ENCODE data around the gene CPA1. TPM values are rescaled to one million over a fixed set of nuclear protein-coding genes. Genes with fewer than 3 reads are reported as not detected.
A peak's percentile ranks its signal among the peaks of the same experiment; 100 is the strongest.

The CPA1 gene
- total RNA-seq, 2 donors from 2014 or later, result 0.29 TPM

- no peak for ATAC-seq
- no peak for DNase-seq
- intact Hi-C loops (cut with DNase I), result no loop called here
Measured at GRCh38 chr7:130413201-130413600, 32.9 kb downstream of the CPA1 start.

GRCh38 chr7:130415006-130415405 lies 34.7 kb downstream of the CPA1 start:
- intact Hi-C loops (cut with DNase I), result no loop called here
- DNase-seq, result no peak
- ATAC-seq, result no peak

DNA sequence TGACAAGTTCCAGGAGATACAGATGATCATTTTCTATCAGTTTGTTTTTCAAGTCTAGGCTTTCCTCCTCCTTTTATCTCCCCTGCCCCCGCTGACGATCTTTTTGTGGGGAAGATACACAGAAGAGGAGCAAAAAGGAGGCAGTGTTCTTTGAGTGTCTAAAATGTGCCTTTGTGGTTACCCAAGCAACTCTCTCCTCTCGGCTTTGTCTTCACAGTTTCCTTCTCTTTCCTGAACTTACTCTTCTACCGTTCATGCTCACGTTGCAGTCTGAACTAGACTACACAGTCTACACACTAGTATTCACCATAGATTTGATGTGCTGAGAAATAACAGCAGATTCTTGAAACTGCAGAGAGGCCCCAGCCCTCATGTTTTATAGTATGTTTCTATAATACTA lies 36.9 kb downstream of the CPA1 start:
- no peak for DNase-seq
- intact Hi-C loops (cut with DNase I), result no loop called here
- no peak for ATAC-seq

DNA sequence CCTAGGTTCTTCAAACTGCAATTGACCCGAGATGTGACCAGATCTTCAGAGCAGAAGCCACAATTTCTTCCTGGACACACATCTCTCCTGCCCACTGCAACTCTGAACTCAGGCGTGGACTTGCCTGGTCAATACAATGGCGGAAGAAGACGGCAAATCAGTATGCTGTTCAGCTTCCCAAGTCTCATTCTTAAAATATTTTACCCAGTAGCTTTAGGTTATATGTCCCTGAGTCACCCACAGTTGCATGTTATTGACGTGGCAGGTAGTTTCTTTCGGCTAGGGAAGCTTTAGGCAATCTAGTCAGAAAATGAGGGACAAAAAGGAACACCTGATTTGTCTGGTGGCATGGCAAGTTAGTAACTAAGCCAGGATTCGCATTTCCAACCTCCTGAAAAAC lies 38.0 kb downstream of the CPA1 start:
- intact Hi-C loops (cut with DNase I), result no loop called here
- no peak for DNase-seq
- ATAC-seq, result no peak

DNA sequence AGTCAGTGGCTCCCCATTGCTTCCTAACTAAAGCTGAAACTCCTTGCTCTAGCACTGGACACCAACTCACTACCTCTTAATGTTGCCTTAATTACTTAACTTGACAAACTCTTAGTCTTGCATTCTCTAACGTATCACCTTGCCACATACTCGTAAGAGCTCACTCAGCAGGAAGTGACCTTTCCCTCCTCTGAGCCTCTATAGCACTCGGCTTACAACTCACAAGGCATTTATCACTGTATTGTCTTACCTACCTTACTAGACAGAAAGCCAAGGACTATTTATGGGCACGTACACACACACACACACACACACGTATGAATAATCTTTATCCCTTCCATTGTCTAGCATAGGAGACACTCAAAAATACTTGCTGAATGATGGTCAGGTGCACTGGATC lies 39.4 kb downstream of the CPA1 start:
- ATAC-seq, result no peak
- intact Hi-C loops (cut with DNase I), result no loop called here

GRCh38 chr7:130420943-130421578 lies 40.8 kb downstream of the CPA1 start:
- ATAC-seq, result no peak
- DNase-seq, result no peak
- intact Hi-C loops (cut with DNase I), result no loop called here

More for the DNA sequence above, 39.4 kb downstream of the CPA1 start:
- no peak for DNase-seq

DNA sequence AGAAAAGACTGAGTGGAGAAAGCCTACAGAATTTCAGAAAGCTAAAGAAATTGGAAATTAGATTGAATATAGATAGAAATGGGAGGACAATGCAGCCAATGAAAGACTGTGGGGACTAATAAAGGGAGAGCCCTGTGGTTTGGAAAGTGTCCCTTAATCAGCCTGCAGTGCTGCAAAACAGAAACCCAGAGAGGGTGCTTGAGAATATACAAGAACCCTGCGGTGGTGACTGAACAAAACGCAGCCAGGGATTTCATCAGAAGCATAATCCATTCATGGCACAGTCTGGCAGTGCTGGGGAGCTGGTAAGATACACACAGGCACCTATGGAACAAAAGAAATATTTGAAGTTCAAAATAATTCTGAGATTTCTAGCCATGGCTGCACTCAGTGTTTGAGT lies 41.4 kb downstream of the CPA1 start:
- intact Hi-C loops (cut with DNase I), result no loop called here
- ATAC-seq, result peak in 1 of 2 donors; percentile 24

GRCh38 chr7:130423501-130424037 lies 43.3 kb downstream of the CPA1 start:
- DNase-seq (no peak), ATAC-seq (no peak)
- intact Hi-C loops (cut with DNase I), result no loop called here

More for the DNA sequence above, 41.4 kb downstream of the CPA1 start:
- DNase-seq, result no peak

- intact Hi-C loops (cut with DNase I), result no loop called here
- DNase-seq (no peak), ATAC-seq (no peak)
Measured at GRCh38 chr7:130425796-130426195, 45.5 kb downstream of the CPA1 start.

DNA sequence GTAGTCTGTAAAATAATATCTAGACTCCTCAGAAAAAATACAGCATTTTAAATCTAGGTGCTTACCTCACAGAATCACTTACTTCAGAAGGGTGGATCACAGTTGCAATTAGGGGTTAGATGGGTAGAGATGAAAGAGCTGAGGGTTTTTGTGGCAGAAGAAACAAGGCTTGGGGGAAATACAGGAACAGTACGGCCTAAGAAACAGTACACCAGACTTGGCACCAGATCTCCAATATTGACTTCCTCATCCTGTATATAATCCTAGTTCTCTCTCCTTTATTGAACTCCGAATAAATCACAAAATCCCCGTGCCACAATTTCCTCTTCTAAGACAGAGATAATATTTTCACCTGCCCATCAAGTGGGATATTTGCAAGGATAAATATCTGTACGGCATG lies 46.3 kb downstream of the CPA1 start:
- no peak for DNase-seq
- intact Hi-C loops (cut with DNase I), result no loop called here
- no peak for ATAC-seq

GRCh38 chr7:130429019-130429418 lies 48.7 kb downstream of the CPA1 start:
- DNase-seq (no peak), ATAC-seq (no peak)
- intact Hi-C loops (cut with DNase I), result no loop called here

DNA sequence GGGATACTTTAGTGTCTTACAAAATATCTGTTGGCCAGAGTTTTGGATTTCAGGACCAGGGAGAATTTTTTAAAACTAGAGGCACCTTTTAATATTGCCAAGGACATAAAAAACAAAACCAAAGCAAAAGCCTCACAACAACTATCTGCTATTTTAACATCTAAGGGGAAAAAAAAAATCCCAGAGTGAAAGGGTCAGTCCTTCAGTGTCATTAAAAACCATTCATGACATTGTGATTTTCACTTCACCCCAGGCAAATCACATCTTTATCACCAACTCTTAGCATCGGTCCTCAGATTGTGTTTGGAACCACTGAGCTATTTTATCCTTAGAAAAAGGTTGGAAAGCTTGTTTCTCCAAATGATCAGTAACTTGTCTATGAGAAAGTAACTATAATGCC lies 49.8 kb downstream of the CPA1 start:
- intact Hi-C loops (cut with DNase I), result no loop called here
- no peak for DNase-seq
- ATAC-seq, result no peak

- ATAC-seq (peak in 1 of 2 donors; percentile 64), DNase-seq (no peak)
- intact Hi-C loops (cut with DNase I), result no loop called here
Measured at GRCh38 chr7:130430841-130431666, 50.8 kb downstream of the CPA1 start.

GRCh38 chr7:130432886-130433285 lies 52.6 kb downstream of the CPA1 start:
- intact Hi-C loops (cut with DNase I), result no loop called here
- no peak for DNase-seq
- ATAC-seq, result no peak

- DNase-seq (no peak), ATAC-seq (no peak)
- intact Hi-C loops (cut with DNase I), result no loop called here
Measured at GRCh38 chr7:130433301-130433700, 53.0 kb downstream of the CPA1 start.

GRCh38 chr7:130435311-130435854 lies 55.1 kb downstream of the CPA1 start:
- DNase-seq (no peak), ATAC-seq (no peak)
- intact Hi-C loops (cut with DNase I), result no loop called here

DNA sequence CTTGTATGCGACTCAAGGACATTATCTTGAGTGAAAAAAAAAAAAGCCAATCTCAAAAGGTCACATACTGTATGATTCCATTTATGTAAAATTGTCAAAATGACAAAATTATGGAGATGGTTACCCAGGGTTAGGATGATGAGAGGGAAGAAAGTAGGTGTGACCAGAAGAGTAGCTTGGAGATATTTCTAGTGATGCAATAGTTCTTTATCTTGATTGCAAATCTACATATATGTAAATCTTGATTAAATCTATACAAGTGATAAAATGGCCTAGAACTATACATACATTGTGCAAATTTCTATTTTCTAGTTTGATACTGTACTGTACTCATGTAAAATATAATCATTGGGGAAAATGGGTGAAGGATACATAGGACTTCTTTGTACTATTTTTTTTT lies 56.0 kb downstream of the CPA1 start:
- ATAC-seq (no peak), DNase-seq (no peak)
- intact Hi-C loops (cut with DNase I), result no loop called here

Measured in left cardiac atrium (tissue), 4 donors.